ENCODE measurements around the gene FBXO24. TPM values are rescaled to one million over a fixed set of nuclear protein-coding genes. Genes with fewer than 3 reads are reported as not detected.
A peak's percentile ranks its signal among the peaks of the same experiment; 100 is the strongest.
"Not testable (repeated sequence)": the region's sequence is repeated elsewhere in the genome, so short reads cannot be mapped to it uniquely, and the experiment has no call there.

The FBXO24 gene
- total RNA-seq, 2 experiments from 2014 or later: 0.80 to 1.3 TPM

- no peaks in the 10 kb centered on the region for H3K27me3 Mint-ChIP-seq
- peak overlapping the region; percentile 95 for H3K27ac Mint-ChIP-seq
- ATAC-seq (peak; percentile 51), DNase-seq (peak; percentile 59)
- peaks cover 21% of the 10 kb centered on the region for H3K36me3 Mint-ChIP-seq
- H3K9me3 Mint-ChIP-seq (ENCODE audit: low read depth): no peaks in the 10 kb centered on the region
- CTCF ChIA-PET: interaction anchor here (0.6 to 11.5 kb wide), 9 partner anchors 8 to 806 kb away, joined by 3 to 158 read pairs (median 5); partner anchors contain the start of genes FBXO24 and SLC12A9
- H3K4me1 Mint-ChIP-seq: peaks cover 91% of the 10 kb centered on the region
- peak overlapping the region; percentile 99 for H3K4me3 Mint-ChIP-seq
Measured at GRCh38 chr7:100546129-100546925, 39.8 kb upstream of the FBXO24 start.

GRCh38 chr7:100546926-100547800 is 39.0 kb upstream of the FBXO24 start:
- DNase-seq (no peak), ATAC-seq (peak; percentile 5)
- Mint-ChIP-seq H3K27me3 (no peaks in the 10 kb centered on the region), H3K9me3 (ENCODE audit: low read depth) (no peaks in the 10 kb centered on the region), H3K4me3 (peak overlapping the region; percentile 99), H3K36me3 (peaks cover 22% of the 10 kb centered on the region), H3K27ac (peak overlapping the region; percentile 95), H3K4me1 (peaks cover 83% of the 10 kb centered on the region)
- CTCF ChIA-PET: interaction anchor here (0.6 to 11.5 kb wide), 12 partner anchors 9 to 597 kb away, joined by 3 to 158 read pairs (median 5); partner anchors contain the start of genes FBXO24, LRCH4 and SLC12A9

GRCh38 chr7:100547872-100548271 is 38.3 kb upstream of the FBXO24 start:
- ATAC-seq: no peak
- CTCF ChIA-PET: interaction anchor here (0.9 to 11.5 kb wide), 7 partner anchors 11 to 73 kb away, joined by 3 to 158 read pairs (median 5); partner anchors contain the start of genes FBXO24 and LRCH4
- H3K4me3 Mint-ChIP-seq: peak overlapping the region; percentile 38
- H3K4me1 Mint-ChIP-seq: peaks cover 79% of the 10 kb centered on the region
- H3K9me3 Mint-ChIP-seq (ENCODE audit: low read depth): no peaks in the 10 kb centered on the region
- H3K27ac Mint-ChIP-seq: peak overlapping the region; percentile 95
- no peaks in the 10 kb centered on the region for H3K27me3 Mint-ChIP-seq
- H3K36me3 Mint-ChIP-seq: peaks cover 26% of the 10 kb centered on the region
- no peak for DNase-seq

- not testable (repeated sequence) for H3K27me3 Mint-ChIP-seq; H3K9me3 Mint-ChIP-seq (ENCODE audit: low read depth); DNase-seq; ATAC-seq
- CTCF ChIA-PET: interaction anchor here (1.0 to 11.5 kb wide), 11 partner anchors 10 to 98 kb away, joined by 3 to 158 read pairs (median 9); partner anchors contain the start of genes AGFG2, FBXO24, LRCH4 and TSC22D4
- peaks cover 28% of the 10 kb centered on the region for H3K36me3 Mint-ChIP-seq
- peak overlapping the region; percentile 95 for H3K27ac Mint-ChIP-seq
- peak overlapping the region; percentile 38 for H3K4me3 Mint-ChIP-seq
- H3K4me1 Mint-ChIP-seq: peaks cover 75% of the 10 kb centered on the region
Measured at GRCh38 chr7:100548446-100548845, 37.7 kb upstream of the FBXO24 start.

GRCh38 chr7:100552532-100552931 is 33.6 kb upstream of the FBXO24 start:
- H3K9me3 Mint-ChIP-seq (ENCODE audit: low read depth): no peaks in the 10 kb centered on the region
- no peak for ATAC-seq
- H3K36me3 Mint-ChIP-seq: peaks cover 51% of the 10 kb centered on the region
- peak overlapping the region; percentile 20 for H3K27ac Mint-ChIP-seq
- H3K27me3 Mint-ChIP-seq: no peaks in the 10 kb centered on the region
- DNase-seq: no peak
- H3K4me3 Mint-ChIP-seq: no peak overlapping the region
- CTCF ChIA-PET: interaction anchor here (1.0 to 11.5 kb wide), 6 partner anchors 6 to 71 kb away, joined by 3 to 158 read pairs (median 3); partner anchors contain the start of gene AGFG2
- peaks cover 55% of the 10 kb centered on the region for H3K4me1 Mint-ChIP-seq

- DNase-seq (no peak), ATAC-seq (no peak)
- peaks cover 50% of the 10 kb centered on the region for H3K4me1 Mint-ChIP-seq
- H3K36me3 Mint-ChIP-seq: peaks cover 50% of the 10 kb centered on the region
- H3K27me3 Mint-ChIP-seq: no peaks in the 10 kb centered on the region
- no peak overlapping the region for H3K27ac Mint-ChIP-seq
- CTCF ChIA-PET: interaction anchor here (0.7 to 5.0 kb wide), 9 partner anchors 9 to 84 kb away, joined by 3 to 21 read pairs (median 3); partner anchors contain the start of gene AGFG2
- no peaks in the 10 kb centered on the region for H3K9me3 Mint-ChIP-seq (ENCODE audit: low read depth)
- H3K4me3 Mint-ChIP-seq: no peak overlapping the region
Measured at GRCh38 chr7:100553032-100553431, 33.1 kb upstream of the FBXO24 start.

GRCh38 chr7:100555701-100556100 is 30.4 kb upstream of the FBXO24 start:
- DNase-seq: no peak
- ATAC-seq: no peak
- peak overlapping the region; percentile 50 for H3K27ac Mint-ChIP-seq
- no peaks in the 10 kb centered on the region for H3K27me3 Mint-ChIP-seq
- peaks cover 40% of the 10 kb centered on the region for H3K36me3 Mint-ChIP-seq
- H3K4me3 Mint-ChIP-seq: no peak overlapping the region
- H3K4me1 Mint-ChIP-seq: peaks cover 28% of the 10 kb centered on the region
- no peaks in the 10 kb centered on the region for H3K9me3 Mint-ChIP-seq (ENCODE audit: low read depth)
- CTCF ChIA-PET: interaction anchor here (0.8 to 8.3 kb wide), 8 partner anchors 8 to 296 kb away, joined by 3 to 158 read pairs (median 8); partner anchors contain the start of genes FBXO24, NYAP1 and TSC22D4

GRCh38 chr7:100556541-100556940 is 29.6 kb upstream of the FBXO24 start:
- H3K9me3 Mint-ChIP-seq (ENCODE audit: low read depth): no peaks in the 10 kb centered on the region
- H3K27ac Mint-ChIP-seq: peak overlapping the region; percentile 42
- H3K36me3 Mint-ChIP-seq: peaks cover 38% of the 10 kb centered on the region
- H3K4me1 Mint-ChIP-seq: peaks cover 28% of the 10 kb centered on the region
- no peaks in the 10 kb centered on the region for H3K27me3 Mint-ChIP-seq
- CTCF ChIA-PET: interaction anchor here (5.0 to 8.3 kb wide), 3 partner anchors 10 to 87 kb away, joined by 21 to 158 read pairs (median 102); partner anchors contain the start of genes NYAP1 and TSC22D4
- ATAC-seq: no peak
- no peak overlapping the region for H3K4me3 Mint-ChIP-seq
- no peak for DNase-seq

GRCh38 chr7:100559127-100559526 is 27.0 kb upstream of the FBXO24 start:
- CTCF ChIA-PET: interaction anchor here (0.7 to 11.4 kb wide), 32 partner anchors 10 to 633 kb away, joined by 3 to 158 read pairs (median 8); partner anchors contain the start of genes AGFG2, FBXO24, LRCH4 and NYAP1

GRCh38 chr7:100561491-100562194 is 24.5 kb upstream of the FBXO24 start:
- Mint-ChIP-seq H3K36me3 (peaks cover 22% of the 10 kb centered on the region), H3K27ac (no peak overlapping the region), H3K9me3 (ENCODE audit: low read depth) (no peaks in the 10 kb centered on the region), H3K4me1 (peaks cover 8% of the 10 kb centered on the region), H3K4me3 (no peak overlapping the region), H3K27me3 (no peaks in the 10 kb centered on the region)
- ATAC-seq: no peak
- no peak for DNase-seq
- CTCF ChIA-PET: interaction anchor here (1.0 to 11.4 kb wide), 6 partner anchors 8 to 130 kb away, joined by 4 to 158 read pairs (median 58); partner anchors contain the start of genes FBXO24, LRCH4, NYAP1 and TSC22D4

More at GRCh38 chr7:100559127-100559526, 27.0 kb upstream of the FBXO24 start:
- Mint-ChIP-seq H3K4me3 (no peak overlapping the region), H3K27ac (peak overlapping the region; percentile 28), H3K9me3 (ENCODE audit: low read depth) (no peaks in the 10 kb centered on the region), H3K4me1 (peaks cover 23% of the 10 kb centered on the region), H3K36me3 (peaks cover 31% of the 10 kb centered on the region), H3K27me3 (no peaks in the 10 kb centered on the region)
- ATAC-seq (no peak), DNase-seq (no peak)

- Mint-ChIP-seq H3K36me3 (peaks cover 20% of the 10 kb centered on the region), H3K4me1 (peaks cover 16% of the 10 kb centered on the region), H3K9me3 (ENCODE audit: low read depth) (no peaks in the 10 kb centered on the region), H3K4me3 (no peak overlapping the region), H3K27ac (no peak overlapping the region), H3K27me3 (no peaks in the 10 kb centered on the region)
- CTCF ChIA-PET: interaction anchor here (1.0 to 11.4 kb wide), 7 partner anchors 8 to 129 kb away, joined by 4 to 158 read pairs (median 10); partner anchors contain the start of genes FBXO24 and LRCH4
- DNase-seq (no peak), ATAC-seq (no peak)
Measured at GRCh38 chr7:100562195-100563099, 23.7 kb upstream of the FBXO24 start.

All from activated CD8-positive, alpha-beta memory T cell treated with anti-CD3 and anti-CD28 coated beads, Interleukin-2, amount 10 ng/mL, durations not matched to agents 7 days and 5 days (primary cell).